ENCODE measurements around the gene SARDH. TPM values are rescaled to one million over a fixed set of nuclear protein-coding genes. Genes with fewer than 3 reads are reported as not detected.

SARDH gene
- polyA plus RNA-seq, 5 donors: 8.4 to 13.4 (median 9.8) TPM

DNA sequence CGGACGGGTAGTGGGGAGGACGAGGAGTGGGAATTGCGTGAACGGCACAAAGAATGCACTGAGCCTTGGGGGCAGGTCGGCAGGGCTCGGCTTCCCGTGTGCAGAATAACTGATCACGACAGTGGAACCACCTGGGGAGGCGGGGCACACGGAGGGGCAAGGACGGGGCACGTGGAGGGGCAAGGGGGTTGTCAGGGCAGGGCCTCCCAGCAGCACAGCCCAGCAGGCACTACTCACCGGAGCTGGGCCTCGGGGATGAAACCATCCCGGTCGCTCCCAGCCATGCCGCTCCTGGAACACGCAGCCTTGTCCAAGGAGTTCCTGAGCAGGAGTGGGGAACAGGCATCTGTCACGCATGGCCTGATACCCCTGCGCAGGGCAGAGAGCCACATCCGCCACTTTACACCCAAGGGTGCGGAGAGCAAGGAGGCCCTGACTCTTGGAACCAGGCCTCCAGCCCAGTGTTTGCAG is 33.4 kb downstream of the SARDH start:
- no peak for DNase-seq

DNA sequence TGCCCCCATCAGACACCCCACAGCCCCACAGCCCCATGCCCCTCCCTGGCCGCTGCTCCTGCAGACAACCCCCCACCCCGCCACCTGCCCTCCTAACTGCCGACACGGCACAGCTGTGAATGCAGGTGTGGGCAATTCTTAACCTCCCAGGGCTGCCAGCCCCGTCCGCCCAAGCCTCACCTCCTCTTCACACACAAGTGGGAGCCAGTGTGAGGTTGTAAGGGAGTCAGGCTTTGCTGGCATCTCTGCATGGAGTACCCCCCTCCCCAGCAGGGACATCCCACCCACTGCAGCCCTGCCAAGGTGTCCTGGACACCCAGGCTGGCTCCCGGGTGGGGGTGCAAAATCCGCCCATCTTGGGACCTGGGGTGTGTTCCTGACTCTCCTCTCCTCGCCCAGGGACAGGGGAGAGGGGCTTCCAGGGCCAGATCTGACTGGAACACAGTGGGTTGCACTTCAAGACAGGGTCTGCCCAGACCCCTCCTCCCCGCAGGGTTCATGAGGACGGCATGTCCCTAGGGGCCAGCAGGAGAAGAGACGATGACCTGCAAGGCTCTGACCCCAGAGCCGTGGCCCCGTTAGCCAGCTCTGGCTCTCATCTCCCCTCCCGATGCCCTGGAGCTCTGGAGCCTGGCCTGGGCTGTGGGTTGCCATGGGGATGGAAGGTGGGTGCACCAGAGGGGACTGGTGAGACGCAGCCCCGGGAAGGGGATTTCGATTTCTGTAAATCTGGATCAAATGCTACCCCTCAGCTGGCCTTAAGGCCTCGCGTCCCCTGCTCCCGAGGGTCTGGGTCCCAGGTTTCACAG is 34.4 kb downstream of the SARDH start:
- DNase-seq: no peak

DNA sequence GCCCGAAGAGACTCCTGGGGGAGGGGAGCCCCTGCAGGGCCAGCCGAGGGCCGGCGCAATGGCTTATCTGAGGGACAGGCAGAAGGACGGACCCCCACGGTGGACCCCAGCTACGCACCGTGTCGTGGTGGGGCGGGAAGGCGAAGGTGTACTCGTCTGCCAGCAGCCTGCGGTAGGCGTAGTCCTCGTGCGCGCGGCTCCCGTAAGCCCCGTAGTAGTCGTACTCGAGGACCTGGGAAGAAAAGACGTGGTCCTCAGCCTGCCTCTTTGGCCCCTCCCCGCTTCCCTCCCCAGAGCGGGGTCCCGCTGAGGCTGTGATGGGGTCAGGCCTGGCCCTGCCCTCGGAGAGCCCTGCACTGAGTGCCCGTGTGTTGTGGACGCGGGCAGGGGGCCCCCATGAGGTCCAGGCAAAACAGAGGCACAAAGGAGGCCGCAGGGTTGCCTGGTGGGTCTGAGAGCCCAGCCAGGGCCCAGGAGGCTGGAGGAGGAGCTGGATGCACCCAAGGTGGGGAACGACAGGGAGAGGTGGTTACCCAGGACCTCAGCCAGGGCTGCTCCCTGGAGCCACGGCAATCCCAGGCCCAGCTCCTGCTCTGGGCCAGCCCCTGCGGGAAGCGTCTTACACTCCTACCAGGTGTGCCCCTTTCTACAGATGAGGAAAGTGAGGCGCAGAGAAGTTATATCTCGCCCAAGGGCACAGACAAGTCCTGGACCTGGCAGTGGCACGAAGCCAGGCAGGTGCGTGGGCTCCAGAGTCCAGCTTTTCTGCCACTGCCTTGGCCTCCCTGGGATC is 35.2 kb downstream of the SARDH start:
- no peak for DNase-seq

DNA sequence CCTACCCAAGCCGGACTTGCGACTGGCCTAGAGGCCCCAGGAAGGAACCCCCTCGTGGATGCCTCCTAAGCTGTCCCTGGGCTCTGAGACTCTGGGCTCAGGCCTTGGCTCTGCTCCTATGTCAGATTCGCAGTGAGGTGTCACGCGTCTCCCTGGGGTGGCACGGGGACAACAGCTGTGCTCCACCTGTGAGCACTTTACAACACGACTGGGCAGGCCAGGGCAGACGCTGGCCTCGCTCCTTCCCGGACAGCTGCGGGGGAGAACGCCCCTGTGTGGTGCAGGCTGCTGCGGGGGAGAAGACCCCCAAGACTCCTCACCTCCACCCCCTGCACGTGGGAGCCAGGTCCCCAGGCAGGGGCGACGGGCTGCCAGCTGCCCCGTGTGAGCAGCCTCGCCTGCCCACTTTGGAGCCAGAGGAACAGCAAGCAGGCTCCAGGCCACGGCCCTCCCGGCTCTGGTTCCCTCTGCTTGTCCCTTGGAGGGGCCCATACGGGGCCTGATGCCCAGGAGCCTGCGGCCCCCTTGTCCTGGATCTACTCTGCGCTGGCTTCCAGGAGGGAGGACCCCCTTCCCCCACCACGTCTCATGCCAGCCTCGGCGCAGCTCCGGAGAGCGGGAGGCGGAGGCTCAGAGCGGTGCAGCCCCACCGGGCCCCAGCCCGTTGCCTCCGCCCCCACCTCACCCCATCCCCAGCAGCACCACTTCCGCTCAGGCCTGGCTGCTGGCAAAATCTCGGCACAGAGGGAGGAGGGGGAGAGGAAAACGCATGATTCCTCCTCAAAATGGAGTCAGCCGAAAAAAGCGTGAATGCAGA is 36.0 kb downstream of the SARDH start:
- peak; percentile 73 to 75 for DNase-seq

DNA sequence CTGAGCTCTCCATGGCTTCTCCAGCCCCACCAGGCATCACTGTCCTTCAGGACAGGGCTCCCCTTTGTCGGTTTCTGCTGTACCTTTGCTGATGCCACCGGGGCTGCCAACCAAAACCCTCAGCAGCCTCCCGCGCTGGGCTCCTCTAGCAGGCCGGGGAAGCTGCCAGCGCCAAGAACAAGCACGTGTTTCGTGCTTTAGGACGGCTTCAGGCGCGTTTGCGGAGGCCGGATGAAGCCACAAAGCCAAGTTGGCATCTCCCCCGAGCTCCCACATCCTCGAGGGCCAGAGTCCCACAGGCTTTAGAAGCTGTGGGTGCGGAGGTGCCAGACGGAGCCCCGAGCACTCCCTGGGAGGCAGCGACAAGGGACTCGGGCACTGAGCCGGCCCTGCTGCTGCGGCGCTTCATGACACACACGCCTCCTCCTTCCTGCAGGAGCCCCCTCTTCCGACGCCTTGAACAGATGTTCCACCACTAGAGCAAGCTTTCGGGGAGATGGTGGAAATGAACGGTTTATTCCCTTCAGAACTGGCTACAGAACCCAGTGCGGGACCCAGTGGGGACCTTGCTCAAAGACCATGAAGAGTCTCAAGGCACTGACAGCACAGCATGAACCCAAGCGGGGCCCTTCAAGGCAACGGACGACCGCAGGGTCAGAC is 36.7 kb downstream of the SARDH start:
- DNase-seq: no peak

DNA sequence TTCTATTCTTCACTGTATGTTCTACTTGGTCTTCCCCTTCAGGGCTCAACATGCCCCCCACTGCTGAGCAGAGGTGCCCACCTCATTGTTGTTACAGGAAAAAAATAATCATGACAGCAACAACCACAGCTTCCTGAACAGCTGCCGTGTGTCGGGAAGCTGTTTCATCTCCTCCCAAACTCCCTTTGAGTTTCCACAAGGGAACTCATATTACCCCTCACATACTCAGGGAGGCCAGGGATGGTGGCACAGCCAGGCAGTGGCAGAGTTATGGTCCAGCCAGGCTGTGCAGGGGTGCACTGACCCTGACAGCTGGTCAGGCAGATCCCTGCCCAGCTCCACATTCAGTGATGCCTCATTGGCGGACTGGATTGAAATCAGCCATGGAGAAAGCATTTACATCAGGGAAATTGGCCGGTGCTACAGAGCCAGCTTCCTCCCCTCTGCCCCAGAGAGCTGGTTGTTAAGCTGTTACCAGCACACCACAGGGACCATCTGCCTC is 37.3 kb downstream of the SARDH start:
- DNase-seq: no peak

DNA sequence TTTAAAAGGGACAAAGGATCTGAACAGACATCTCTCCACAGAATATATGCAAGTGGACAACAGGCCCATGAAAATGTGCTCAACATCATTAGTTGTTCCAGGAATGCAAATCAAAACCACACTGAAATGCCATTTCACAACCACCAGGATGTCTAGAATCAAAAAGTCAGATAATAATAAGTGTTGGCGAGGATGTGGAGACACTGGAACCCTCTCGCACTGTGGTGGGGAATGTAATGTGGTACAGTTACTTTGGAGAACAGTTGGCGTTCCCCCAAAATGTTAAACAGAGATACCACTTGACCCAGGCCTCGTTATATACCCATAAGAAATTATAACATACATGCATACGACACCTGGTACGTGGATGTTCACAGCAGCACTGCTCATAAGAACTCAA is 38.6 kb downstream of the SARDH start:
- DNase-seq: no peak

DNA sequence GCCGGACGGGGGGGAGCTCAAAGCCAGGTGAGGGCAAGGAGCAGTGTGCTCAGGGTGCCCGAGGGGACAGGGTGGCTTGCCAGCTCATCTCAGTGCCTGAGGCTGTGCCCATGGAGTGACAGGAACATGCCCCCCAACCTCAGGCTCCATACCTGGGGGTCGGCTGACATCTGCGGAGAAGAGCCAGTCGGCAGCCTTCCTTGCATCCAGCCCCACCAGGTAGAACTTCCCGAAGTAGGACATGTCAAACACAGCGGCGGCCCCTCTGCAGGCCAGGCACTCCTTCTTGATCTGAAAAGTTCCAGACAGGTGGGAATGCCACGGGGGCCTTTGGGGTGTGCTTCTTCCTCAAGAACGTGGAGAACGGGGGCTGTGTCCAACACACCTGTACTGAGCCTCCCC is 42.1 kb downstream of the SARDH start:
- DNase-seq: no peak

DNA sequence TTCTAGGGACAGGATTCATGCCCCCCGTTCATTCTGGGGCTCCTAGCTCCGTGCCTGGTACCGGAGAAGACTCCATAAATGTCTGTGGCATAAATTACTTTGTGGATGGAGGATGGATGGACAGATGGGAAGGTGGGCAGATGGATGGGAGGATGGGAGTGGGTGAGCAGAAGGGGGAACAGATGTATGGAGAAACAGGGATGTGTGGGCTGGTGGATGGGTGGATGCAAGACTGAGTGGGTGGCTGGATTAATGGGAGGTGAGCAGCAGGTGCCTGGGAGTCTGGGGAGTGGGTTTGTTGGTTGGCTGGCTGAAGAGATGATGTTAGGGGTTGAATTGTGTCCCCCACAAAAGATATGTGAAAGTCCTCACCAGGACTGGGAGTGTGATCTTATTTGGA is 43.5 kb downstream of the SARDH start:
- DNase-seq: no peak

DNA sequence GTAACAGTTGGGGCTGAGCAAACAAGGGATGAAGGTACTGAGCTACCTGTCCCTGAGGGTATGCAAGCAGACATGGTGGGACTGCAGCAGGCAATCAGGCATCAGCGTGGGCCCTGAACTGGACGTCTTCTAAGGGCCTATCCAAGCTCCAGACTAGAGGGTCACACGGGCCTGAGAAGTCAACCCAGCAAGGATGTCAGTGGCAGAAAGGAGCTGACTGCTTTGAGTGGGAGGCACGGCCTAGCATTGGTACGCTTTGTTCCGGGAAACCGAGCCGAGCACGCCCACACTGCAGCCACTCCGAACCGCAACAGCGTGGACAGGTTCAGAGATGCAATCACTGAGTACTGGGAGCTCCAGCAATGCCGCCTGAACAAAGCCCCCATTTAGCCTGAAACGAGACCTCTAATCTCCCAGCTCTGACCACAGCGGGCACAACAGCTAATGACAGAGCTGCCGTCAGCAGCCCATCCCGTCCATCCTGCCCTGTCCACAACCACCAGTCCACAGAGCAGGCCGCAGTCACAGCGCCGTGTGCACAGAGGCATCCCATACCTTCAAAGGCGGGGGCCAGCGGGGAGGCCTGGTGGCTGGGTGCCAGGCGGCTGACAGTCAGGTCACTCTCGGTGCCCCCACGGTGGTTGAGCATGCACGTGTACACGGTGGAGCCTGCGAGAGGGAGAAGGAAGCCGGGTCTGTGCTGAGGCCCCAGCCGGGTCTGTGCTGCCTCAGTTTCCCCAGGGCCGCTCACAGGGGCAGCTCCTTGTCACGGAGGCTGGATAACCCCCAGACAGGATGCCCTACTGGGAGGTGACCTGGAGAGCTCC is 44.2 kb downstream of the SARDH start:
- no peak for DNase-seq

DNA sequence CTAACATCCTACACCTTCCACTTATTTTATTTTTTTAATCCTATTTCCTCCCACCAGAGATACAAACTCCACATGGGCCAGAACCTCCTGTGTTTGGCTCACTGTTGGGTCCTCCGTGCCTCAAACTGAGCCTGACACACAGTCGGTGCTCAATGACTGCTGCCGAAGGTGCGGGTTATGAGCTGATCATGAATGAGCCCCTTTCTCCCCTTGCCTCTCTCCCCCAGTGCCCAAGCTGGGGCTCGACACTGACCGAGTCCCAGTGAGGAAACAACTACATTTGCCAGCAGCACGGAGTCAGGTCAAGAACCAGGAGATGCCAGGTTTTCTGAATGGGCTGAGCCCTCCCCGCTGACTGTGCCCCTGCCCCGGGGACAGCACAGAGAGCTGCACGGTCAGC is 45.0 kb downstream of the SARDH start:
- DNase-seq: no peak

DNA sequence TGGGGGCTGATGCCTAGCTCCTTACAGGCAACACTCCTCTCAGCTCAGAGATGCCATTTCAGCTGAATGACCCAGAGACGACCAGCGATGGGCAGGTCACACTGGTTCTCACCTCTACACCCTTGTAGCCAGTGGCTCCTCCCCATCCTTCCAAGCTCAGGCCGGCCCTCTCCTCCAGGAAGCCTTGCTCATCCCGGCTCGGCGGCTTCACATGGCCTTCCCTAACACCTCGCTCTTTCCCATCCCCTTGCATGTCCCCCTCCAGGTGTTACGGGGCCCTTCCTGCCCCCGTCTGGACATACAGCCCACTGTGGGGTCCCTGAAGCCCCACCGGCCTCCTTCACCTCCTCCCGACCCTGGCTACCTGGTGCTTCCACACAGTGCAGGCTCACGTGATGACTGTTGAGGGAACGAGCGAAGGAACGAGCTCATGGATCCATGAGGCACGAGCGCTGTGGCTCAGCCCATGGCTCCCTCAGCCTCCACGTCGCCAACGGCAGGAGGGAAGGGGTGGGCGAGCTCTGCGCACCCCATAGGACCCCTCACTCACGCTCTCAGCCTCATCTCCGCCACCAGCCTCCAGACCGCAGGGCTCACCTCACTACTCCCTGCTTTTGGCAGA is 45.7 kb downstream of the SARDH start:
- no peak for DNase-seq

DNA sequence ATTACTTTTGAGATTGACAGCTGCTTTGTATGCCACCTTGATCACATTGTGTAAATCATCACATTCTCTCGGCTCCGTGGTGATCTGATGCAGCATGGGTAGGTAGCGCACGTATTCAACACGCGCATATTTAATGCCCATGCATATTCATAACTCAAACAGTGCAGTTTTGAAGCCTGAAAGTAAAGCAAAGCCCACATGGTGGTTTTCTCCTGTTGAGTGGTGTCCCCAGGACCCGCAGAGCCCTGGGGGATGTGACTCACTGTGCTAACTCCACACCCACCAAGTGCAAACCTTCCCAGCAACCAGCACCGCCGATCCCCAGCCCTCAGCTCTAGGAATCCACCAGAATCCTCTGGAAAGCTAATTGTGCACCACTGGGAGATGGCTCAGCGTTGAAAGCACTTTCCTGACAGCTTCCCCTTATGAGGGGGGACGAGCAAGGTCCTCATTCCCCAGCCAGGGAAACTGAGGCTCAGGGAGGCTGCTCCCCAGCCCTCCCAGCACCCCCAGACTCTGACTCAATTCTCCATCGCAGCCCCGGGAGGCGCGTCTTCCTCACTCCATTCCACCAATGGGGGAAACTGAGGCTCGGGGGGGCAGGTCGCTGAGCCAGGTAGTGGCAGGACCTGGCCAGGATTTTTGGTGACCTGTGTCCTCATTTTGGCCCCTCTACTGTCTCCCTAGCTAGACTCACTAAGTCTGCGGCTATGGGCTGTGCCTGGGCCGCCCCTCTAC is 46.4 kb downstream of the SARDH start:
- DNase-seq: no peak

DNA sequence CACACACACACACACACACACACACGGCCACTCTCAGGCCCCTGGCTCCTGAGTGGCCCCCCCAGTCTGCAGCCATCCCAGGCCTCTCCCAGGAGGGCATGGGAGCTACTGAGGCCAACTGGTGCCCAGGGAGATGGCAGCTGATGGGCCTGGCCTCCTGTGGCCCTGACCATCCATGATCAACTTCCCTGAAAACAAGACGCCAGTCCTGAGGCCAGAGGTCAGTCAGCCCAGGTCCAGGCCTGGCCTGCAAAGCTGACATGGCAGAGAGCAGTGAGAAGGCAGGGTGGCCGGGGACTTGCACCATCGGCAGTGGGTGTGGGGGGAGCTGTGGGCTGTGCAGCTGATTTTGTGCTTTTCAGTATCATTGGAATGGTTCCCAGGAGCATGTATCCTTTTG is 47.0 kb downstream of the SARDH start:
- no peak for DNase-seq

DNA sequence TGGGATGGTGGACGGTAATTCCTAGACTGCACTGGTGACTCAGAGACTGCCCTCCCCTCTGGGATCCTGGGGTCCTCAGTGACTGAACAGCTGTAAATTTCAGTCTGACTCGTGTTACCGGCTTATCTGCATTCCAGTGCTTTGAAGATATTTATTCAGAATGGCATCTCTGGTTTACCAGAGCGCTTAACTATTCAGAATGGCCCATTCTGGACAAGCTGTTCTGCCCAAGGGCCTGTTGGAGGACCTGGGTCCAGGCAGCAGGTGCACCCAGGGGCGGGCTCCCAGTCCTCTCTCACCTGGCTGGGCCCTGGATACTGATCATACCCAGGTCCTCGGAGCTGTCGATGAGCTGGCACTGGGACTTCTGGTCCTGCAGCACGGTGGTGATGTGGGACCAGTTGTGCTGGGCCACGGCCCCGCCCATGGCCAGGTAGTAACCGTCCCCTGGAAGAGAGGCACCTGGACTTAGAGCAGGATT is 48.0 kb downstream of the SARDH start:
- DNase-seq: peak in 1 of 2 donors; percentile 61

DNA sequence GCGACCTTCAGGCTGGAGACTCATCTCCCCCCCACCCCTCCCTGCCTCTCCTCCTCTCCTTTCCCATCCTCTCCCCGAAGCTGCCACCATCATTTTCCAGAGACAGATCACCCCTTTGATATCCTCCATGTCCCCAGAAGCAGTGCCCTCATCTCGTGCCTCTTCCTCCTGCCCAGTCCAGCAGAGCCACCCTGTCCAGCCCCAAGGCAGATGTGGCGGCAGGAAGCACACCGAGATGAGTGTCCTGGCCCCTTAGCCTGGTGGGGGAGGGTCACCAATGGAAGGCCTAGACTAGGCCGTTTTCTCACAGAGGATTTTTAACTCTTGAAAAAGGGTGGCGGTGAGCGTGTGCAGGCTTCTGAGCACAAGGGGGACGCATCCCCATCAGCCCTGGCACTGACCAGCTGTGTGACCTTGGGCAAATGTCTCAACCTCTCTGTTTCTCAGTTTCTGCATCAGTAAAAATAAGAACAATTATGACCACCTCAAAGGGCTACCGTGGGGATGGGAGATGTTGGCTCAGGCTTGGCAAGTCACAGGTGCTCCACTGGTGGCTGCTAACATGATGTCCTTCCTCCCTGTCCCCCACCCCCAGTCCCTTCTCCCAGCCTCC is 48.9 kb downstream of the SARDH start:
- DNase-seq: no peak

DNA sequence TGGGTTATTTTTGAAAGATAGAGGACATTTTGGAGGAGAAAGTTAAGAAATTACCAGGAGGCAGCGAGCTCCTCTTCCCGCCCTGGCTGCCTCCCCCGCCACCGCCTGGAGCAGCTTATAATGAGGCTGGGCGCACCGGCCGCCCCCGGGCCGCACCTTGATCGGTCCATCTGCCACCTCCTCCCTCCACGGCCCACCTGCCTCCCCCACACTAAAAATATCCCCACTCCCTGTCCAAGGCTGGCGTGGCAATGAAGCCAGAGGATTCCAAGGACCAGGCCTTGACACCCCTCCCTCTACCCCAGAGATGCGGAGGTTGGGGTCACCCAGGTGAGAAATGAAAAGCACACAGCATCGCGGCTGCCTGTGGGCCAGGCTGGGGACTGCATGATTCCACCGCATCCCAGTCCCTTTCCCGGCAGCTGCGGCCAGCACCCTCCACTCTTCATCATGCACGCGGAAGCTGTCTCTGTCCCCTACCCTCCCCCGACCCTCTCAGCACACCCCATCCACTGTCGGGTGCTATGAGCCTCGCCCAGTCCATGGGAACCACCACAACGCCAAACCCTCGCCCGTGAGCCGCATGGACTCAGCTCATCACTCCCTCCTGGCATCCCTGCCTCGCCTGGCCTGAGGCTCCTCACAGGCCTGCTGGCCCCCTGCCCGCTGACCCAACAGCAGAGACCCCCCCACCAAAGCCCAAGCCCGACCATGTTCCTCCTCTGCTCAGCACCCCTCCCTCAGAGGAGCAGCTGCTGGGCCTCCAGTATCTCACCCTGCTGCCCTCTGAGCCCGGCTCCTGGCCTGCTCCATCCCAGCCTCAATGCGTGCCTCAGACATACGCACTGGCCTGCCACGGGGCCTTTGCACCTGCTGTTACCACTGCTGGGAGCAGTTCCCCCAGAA is 50.0 kb downstream of the SARDH start:
- no peak for DNase-seq

Data from right lung (tissue), 5 donors.